K562 (cell line): Measurements from ENCODE around the gene FASLG. TPM values are rescaled to one million over a fixed set of nuclear protein-coding genes. Genes with fewer than 3 reads are reported as not detected.

Experiments used
- ATAC-seq: fragments of 200-7000 bp; cut with Tn5 transposase; 3 replicates; pipeline ENCODE4 v1.9.1; 2020; ENCODE audit warnings: moderate library complexity
- BruUV-seq: library from RNA; stranded (reverse); fragments of 400-500 nt; replicated peaks from 2 replicates; lab custom pipeline; 2021; lab: Mats Ljungman, UMichigan
- CTCF ChIA-PET: fragments of 300-600 bp; formaldehyde crosslinking; extraction: SDS; loops from one replicate; lab custom pipeline; 2021; ENCODE audit warnings: low intra/inter-chr PET ratio; lab: Yijun Ruan, JAX
- POLR2A ChIA-PET: fragments of 300-600, 350-650 bp; sonication (Branson Sonifier 250); formaldehyde crosslinking; extraction: SDS; loops from one replicate; lab custom pipeline; 2021; ENCODE audit warnings: antibody characterized with exemption, inconsistent platforms; lab: Yijun Ruan, JAX
- DNase-seq, 4 experiments: peaks; one replicate each; pipeline versions ENCODE4 v3.0.0 to v3.0.0-alpha.2; 2011 to 2018; ENCODE audit warnings: low spot score in 3 of 4, mixed read lengths in 3 of 4; ENCODE audit errors: extremely low read depth in 1 of 4
- FAIRE-seq: peaks from 2 replicates; lab custom pipeline; 2011; peaks lifted over from hg19 to GRCh38; lab: Jason Lieb, UNC
- H2AFZ ChIP-seq: 2 replicates; pipeline ENCODE4 v1.6.0; 2011; ENCODE audit warnings: low read depth, low read length, control low read depth, inconsistent platforms
- H3K27ac ChIP-seq: fragments of 200-600 bp; 3 replicates; pipeline ENCODE4 v1.8.0; 2011; ENCODE audit warnings: low read depth, mild to moderate bottlenecking, control low read depth, inconsistent platforms, low read length, moderate library complexity, mixed read lengths; ENCODE audit errors: extremely low read depth
- H3K27me3 ChIP-seq, 2 experiments: fragments of 300-600 bp in 1 of 2; 2 replicates in 1 of 2; 3 replicates in 1 of 2; pipeline versions ENCODE4 v1.6.0 to v1.8.0; 2011; ENCODE audit warnings: inconsistent platforms in 2 of 2, low read length in 2 of 2, mild to moderate bottlenecking in 1 of 2, mixed read lengths in 1 of 2, moderate library complexity in 1 of 2; ENCODE audit not compliant: control insufficient read depth in 2 of 2, insufficient read depth in 2 of 2
- H3K36me3 ChIP-seq: fragments of 300-600 bp; 3 replicates; pipeline ENCODE4 v1.8.0; 2011; ENCODE audit warnings: mild to moderate bottlenecking, low read length, inconsistent platforms; ENCODE audit not compliant: control insufficient read depth, insufficient read depth
- H3K4me1 ChIP-seq, 2 experiments: fragments of 200-600 bp in 1 of 2; replicated peaks in 1 of 2; 2 replicates in 1 of 2; 3 replicates in 1 of 2; pipeline versions ENCODE4 v1.5.1 to v1.8.0; 2011; ENCODE audit warnings: inconsistent platforms in 2 of 2, low read length in 2 of 2, mild to moderate bottlenecking in 1 of 2, mixed read lengths in 1 of 2, moderate library complexity in 1 of 2; ENCODE audit not compliant: control insufficient read depth in 2 of 2, insufficient read depth in 2 of 2
- H3K4me2 ChIP-seq: 2 replicates; pipeline ENCODE4 v1.6.1; 2011; ENCODE audit warnings: low read length, control low read depth, inconsistent platforms, mixed read lengths; ENCODE audit not compliant: insufficient read depth
- H3K4me3 ChIP-seq: fragments of 200-600 bp; sonication (generic), shearing (Covaris generic); 2 replicates; pipeline ENCODE4 v1.5.1; 2016; ENCODE audit warnings: control low read depth, inconsistent platforms
- H3K79me2 ChIP-seq: fragments of 200-600 bp; 3 replicates; pipeline ENCODE4 v1.8.0; 2011; ENCODE audit warnings: low read length, inconsistent platforms; ENCODE audit not compliant: control insufficient read depth, insufficient read depth
- H3K9ac ChIP-seq, 2 experiments: 2 replicates each; pipeline versions ENCODE4 v1.6.0 to v1.6.1; 2011; ENCODE audit warnings: low read depth in 2 of 2, low read length in 2 of 2, control low read depth in 1 of 2, inconsistent platforms in 1 of 2, mild to moderate bottlenecking in 1 of 2, mixed read lengths in 1 of 2; ENCODE audit not compliant: insufficient read depth in 1 of 2
- H3K9me1 ChIP-seq: one replicate; pipeline ENCODE4 v1.6.0; 2011; ENCODE audit warnings: inconsistent platforms, mild to moderate bottlenecking, low read length, moderate library complexity; ENCODE audit not compliant: control insufficient read depth, insufficient read depth
- H3K9me3 ChIP-seq: replicated peaks from 2 replicates; pipeline ENCODE4 v1.5.1; 2011; ENCODE audit warnings: low read depth, low read length, inconsistent platforms; ENCODE audit not compliant: control insufficient read depth, insufficient read depth
- H4K20me1 ChIP-seq: replicated peaks from 2 replicates; pipeline ENCODE4 v1.6.1; 2011; ENCODE audit warnings: low read length, inconsistent platforms, mixed read lengths; ENCODE audit not compliant: control insufficient read depth, insufficient read depth
- CEBPZ ChIP-seq: fragments of 150-350 bp; IDR thresholded peaks from 2 replicates; pipeline ENCODE4 v1.6.1; 2014; ENCODE audit warnings: low read depth, mild to moderate bottlenecking, low read length, borderline replicate concordance
- PHTF2 ChIP-seq: fragments of 250-450 bp; sonication (Bioruptor Pico); IDR thresholded peaks from 2 replicates; pipeline ENCODE4 v1.5.0; 2021; ENCODE audit warnings: mild to moderate bottlenecking
- RBM25 ChIP-seq: fragments of 200-400 bp; formaldehyde crosslinking; IDR thresholded peaks from 2 replicates; pipeline ENCODE4 v1.6.1; 2018; ENCODE audit warnings: low read length, low read depth, moderate library complexity; ENCODE audit not compliant: severe bottlenecking
- ZBTB11 ChIP-seq, 3 experiments: fragments of 200-800 bp in 1 of 3; fragments of 250-450 bp in 1 of 3; fragments of 450-650 bp in 1 of 3; sonication (Bioruptor Pico) in 1 of 3; sonication (Bioruptor generic) in 1 of 3; formaldehyde crosslinking in 1 of 3; IDR thresholded peaks; 2 replicates each; pipeline versions ENCODE4 v1.6.1 to v1.8.0; 2016 to 2022; ENCODE audit warnings: mild to moderate bottlenecking in 2 of 3, missing genetic modification characterization in 2 of 3, missing compliant biosample characterization in 1 of 3, moderate library complexity in 1 of 3
- ZBTB2 ChIP-seq: fragments of 450-650 bp; IDR thresholded peaks from 2 replicates; pipeline ENCODE4 v1.6.1; 2016; ENCODE audit warnings: antibody characterized with exemption
- ZNF224 ChIP-seq: sonication (generic); formaldehyde crosslinking; IDR thresholded peaks from 2 replicates; pipeline ENCODE4 v1.8.0; 2022; ENCODE audit warnings: mild to moderate bottlenecking, missing genetic modification reagents
- WGBS: fragments of 100-300 bp; shearing (Covaris generic); methylation state at CpG from one replicate; pipeline ENCODE4 v1.1.6; 2016; ENCODE audit warnings: low coverage, mixed read lengths; ENCODE audit not compliant: insufficient coverage; ENCODE audit errors: missing lambda C conversion rate; 5-methylcytosine and 5-hydroxymethylcytosine counted together
- in situ Hi-C: fragments of 300-500 bp; cut with MboI; formaldehyde crosslinking; loops from 4 replicates; pipeline ENCODE4 v1.15.0; 2018; ENCODE audit warnings: inconsistent platforms, mixed read lengths
- intact Hi-C: fragments of 100-400 bp; cut with micrococcal nuclease; formaldehyde crosslinking; loops from 2 replicates; pipeline ENCODE4 v1.14.2; 2022
- polyA plus RNA-seq, 8 experiments: library from polyadenylated mRNA; depleted of rRNA in 4 of 8; stranded (reverse) in 5 of 8; unstranded in 3 of 8; fragments of >200 nt; fragmentation: Nextera tagmentation in 2 of 8; fragmentation: Illumina TruSeq in 1 of 8; extraction: Ambion mirVana in 2 of 8; extraction: Trizol in 1 of 8; gene quantifications; 2 replicates each; pipeline versions ENCODE4 v1.2.1 to v1.2.3, GENCODE V29; 2011 to 2014; ENCODE audit warnings: inconsistent platforms in 1 of 8, missing spikeins in 1 of 8
- total RNA-seq, 7 experiments: library from RNA; depleted of rRNA in 6 of 7; stranded (reverse); fragments of >200 nt in 6 of 7; fragmentation: Illumina TruSeq in 2 of 7; extraction: Trizol in 2 of 7; gene quantifications; 2 replicates each; pipeline versions ENCODE4 v1.2.1 to v1.2.3, GENCODE V29; 2011 to 2021; ENCODE audit warnings: low replicate concordance in 1 of 7

Gene FASLG
- total and polyA plus RNA-seq, 9 of the 15 experiments (the other 6 are each of a cell fraction or from before 2014, with no cell fraction given): not detected

- CTCF ChIA-PET: no interaction called here
- Histone ChIP-seq H4K20me1 (no peaks in the 10 kb centered on the region), H2AFZ (peak overlapping the region; percentile 87), H3K4me1 (peaks cover 2 to 15% of the 10 kb centered on the region in 2 experiments; a peak in 3 of 5 replicates), H3K27ac (no peak overlapping the region; the same call in 2 of the 3 replicates), H3K4me2 (peak overlapping the region; percentile 77), H3K36me3 (no peaks in the 10 kb centered on the region), H3K9ac (peak overlapping the region; percentile 12 to 47; a peak in 2 of 4 replicates), H3K27me3 (no peaks in the 10 kb centered on the region), H3K9me3 (no peaks in the 10 kb centered on the region), H3K79me2 (no peaks in the 10 kb centered on the region), H3K4me3 (peak overlapping the region; percentile 12; the same call in 1 of the 2 replicates), H3K9me1 (no peaks in the 10 kb centered on the region)
- 5% methylated on average over 14 of the region's 14 CpGs for WGBS
- intact Hi-C loops (loop anchor here (2.0 kb wide), 1 partner anchor 56 kb away; no protein-coding TSS in a partner anchor), in situ Hi-C loops (no loop called here)
- peak; percentile 87 for FAIRE-seq
- peak; percentile 82 for ATAC-seq
- peak in 3 of 4 experiments; percentile 22 to 65 (median 63) for DNase-seq
- BruUV-seq: no TSS peak
- POLR2A ChIA-PET: interaction anchor here (1.0 kb wide), 1 partner anchor 8 kb away, joined by 3 read pairs; no protein-coding TSS in a partner anchor
- TF ChIP-seq ZNF224 (0 out of 2 replicates have a peak, but pooled peaks have one; percentile 38), RBM25 (peak; percentile 63), PHTF2 (CRISPR knock-in tag) (no peak), ZBTB2 (no peak), CEBPZ (no peak), ZBTB11 (CRISPR knock-in tag; IDR thresholded peaks at IDR 0.05) (peak in 1 of 3 experiments; percentile 51; a peak in 2 of 6 replicates)
Observed at GRCh38 chr1:172662464-172663109, 3.7 kb downstream of the FASLG start.
